ELR (cell line): ENCODE data around the gene UNC50.
A peak's percentile ranks its signal among the peaks of the same experiment; 100 is the strongest.
"Not testable (repeated sequence)": the region's sequence is repeated elsewhere in the genome, so short reads cannot be mapped to it uniquely, and the experiment has no call there.

Experiments used
- DNase-seq: peaks from one replicate; pipeline ENCODE4 v3.0.0-alpha.2; 2015; ENCODE audit warnings: low read depth

UNC50 gene

DNA sequence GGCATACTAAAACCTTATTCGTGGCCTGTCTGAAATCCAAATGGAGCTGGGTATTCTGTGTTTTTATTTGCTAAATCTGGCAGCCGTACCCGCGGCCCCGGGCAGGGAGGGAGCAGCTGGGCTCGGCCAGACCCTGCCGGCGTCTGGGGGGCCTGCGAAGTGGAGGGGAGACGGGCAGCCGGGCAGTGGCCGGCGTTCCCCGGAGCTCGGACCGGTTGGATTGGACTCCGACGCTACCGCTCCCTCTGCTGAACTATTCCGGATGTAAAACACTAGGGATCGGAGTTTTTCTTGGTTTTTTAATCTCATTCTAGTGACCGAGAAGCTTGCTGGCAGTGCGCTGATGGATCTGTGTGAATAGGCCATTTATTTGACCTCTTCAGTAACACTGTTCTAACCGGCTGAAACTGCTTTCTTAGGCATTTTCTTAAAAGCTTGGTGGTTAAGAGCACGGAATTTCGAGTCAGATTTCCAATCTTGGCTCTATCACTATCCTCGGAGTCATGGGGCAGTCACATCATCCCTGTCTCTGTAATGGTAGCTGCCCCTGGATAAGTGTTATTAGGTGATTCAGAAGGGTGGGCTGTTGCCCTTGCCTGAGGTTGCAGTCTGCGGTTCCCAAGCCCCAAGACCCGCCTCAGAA lies 694 bp downstream of the UNC50 start:
- peak; percentile 59 for DNase-seq

DNA sequence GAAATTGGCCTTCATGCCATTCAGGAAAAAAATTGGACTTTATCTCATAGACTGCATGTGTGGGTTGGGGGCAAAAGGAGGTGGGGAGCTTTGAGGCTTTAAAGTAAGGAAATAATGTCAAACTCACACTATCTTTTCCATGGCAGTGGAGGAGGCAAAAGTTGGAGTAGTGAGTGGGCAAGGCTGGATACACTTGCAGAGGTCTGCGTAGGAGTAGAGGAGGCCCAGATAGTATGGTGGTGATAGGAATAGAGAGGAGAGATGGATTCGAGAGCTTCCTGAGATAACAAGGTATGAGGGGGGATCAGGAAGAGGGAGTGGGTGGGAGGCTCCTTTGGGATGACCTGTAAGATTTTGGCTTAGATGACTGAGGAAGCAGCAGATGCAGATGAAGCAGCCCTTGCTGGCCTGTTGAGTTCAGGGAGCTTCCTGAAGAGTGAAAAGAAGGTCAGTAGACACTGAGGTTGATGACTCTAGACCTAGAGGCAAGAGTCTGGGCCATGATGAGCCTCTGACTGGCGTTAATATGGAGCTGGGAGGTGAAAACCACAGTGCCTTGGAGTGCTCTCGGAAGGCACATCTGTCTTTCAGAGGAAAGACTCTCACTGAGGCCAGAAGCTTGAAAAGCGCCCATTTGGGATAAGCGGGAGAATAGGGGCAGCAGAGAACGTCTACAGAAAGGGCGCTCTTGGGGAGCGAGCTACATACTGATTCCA lies 5.8 kb downstream of the UNC50 start:
- DNase-seq, result no peak

DNA sequence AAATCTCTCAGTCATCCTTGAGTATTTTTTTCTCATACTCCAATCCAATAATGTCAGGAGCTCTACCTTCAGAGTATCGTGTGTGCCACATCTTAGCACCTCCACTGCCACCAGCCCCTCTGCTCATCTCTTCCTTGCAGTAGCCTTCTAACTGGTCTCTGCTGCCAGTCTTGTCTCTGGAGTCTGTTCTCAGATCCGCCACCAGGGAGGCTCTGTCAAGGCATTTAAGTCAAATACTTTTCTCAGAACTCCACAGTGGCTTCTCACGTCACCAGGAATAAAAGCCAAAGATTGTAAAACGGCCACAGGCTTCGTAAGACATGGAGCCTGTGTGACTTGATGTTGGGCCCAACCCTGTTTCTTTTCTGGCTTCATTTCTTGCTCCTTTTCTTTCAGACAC lies 7.1 kb downstream of the UNC50 start:
- peak; percentile 17 for DNase-seq

DNA sequence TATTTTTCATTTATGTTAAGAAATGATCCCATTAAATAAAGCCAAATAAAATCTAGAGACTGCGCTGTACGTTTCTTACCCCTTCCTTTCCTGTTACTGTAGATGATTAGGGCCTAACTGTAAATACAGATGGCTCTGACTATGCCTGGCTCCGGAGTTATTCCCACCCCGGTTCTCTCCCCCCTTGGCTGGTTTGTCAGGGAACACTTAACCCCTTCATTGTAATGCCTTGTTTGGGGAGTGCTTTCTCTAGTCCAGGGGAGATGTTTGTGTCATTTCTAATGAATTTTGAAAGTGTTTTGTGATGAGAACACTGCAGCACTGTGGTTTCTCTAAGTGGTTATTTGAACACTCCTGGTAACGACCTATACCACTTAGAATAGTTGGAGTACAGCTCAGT lies 8.8 kb downstream of the UNC50 start:
- no peak for DNase-seq

DNA sequence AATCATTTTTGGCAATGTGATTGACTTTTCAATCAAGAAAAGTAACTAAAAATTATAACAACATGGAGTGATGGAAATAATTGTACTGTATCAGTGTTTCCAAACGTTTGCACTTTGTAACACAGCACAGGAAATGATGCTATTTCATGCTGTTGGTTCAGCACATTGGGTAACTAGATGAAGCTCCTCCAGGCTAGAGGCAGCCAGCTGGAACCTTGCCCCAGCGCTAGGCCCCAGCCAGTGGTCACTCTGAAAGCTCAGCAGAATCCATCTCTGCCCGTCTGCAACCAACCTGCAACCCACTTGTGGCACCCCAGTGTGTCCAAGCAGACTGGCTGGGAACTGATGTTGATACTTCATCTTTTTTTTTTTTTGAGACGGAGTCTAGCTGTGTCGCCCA lies 15.3 kb downstream of the UNC50 start:
- no peak for DNase-seq

DNA sequence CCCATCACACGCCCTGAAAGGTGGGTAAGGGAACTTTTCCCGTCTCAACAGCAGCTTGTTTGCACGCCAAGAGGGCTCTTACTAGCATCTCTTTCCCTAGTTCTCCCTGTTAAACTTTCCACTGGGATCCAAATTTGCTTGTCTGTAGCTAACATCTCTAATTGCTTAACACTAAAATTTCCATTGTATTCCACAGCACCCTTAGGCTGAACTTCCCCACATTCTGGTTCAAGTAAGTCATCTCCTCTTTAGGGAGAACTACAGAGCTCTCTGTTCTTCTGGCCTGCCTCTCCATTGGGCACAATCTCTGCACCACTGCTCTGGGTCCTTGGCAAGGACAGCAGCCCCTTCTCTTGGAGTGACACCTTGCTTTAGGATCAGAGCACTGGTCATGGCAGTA lies 24.0 kb downstream of the UNC50 start:
- no peak for DNase-seq

DNA sequence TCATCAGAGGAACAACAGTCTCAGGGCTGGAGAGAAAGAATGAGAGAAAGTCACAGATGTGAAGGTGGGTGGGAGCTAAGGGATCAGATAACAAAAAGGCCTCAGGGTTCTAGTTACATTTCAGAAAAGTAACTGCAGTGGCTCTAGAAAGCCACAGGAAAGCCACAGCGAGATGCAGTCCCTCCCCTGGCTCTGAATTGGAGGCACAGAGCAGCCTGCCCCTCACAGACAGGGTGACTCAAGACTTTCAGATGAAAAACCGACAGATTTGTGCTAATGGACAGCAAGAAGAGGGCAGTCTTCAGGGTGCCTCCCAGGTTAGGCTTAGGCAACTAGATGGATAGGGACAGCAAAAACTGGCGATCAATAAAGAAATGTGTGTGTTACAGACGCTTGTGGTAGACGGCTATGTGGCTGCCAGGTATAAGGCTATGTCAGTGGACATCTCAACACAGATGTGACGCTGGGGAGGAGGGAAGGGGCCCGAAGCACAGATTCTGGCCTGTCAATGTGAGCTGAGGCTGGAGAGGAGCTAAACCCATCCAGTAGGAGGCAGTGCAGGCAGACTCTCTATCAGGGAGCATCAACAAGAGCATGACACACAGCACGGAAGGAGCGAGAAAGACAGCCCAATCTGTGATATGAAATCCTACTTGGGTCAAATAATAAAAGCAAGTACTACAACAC lies 26.2 kb downstream of the UNC50 start:
- peak; percentile 24 for DNase-seq

DNA sequence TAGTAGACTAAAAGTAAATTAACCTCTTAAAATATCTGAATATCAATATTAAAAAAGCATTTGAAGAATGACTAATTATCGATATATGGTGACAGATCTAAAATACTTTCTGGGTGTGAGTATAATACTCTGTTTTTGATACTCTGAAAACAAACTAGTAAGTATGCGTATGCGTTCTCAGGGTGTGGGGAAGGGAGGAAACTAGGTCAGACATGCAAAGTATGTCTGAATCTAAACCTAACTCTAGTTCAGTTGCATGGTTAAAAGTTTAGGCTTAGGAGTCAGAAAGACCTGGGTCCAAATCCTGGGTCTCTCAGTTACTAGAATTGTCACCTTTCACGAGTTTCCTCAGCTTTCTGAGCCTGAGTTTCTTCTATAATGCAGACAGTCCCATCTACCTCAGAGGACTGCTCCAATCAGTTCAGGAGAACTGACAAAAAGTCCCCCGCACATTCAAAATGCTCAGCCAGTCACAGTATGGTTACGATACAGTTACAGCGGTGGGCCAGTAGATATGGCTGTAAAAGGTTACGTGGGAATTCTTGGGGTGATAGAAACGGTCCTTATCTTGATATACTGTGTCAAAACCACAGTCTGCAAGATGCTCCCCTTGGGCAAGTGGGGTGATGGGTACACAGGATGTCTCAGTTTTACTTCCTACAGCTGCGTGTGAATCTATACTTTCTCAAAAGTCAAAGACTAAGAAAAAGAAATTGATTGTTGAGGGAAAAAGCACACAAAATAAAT lies 29.2 kb downstream of the UNC50 start:
- no peak for DNase-seq

DNA sequence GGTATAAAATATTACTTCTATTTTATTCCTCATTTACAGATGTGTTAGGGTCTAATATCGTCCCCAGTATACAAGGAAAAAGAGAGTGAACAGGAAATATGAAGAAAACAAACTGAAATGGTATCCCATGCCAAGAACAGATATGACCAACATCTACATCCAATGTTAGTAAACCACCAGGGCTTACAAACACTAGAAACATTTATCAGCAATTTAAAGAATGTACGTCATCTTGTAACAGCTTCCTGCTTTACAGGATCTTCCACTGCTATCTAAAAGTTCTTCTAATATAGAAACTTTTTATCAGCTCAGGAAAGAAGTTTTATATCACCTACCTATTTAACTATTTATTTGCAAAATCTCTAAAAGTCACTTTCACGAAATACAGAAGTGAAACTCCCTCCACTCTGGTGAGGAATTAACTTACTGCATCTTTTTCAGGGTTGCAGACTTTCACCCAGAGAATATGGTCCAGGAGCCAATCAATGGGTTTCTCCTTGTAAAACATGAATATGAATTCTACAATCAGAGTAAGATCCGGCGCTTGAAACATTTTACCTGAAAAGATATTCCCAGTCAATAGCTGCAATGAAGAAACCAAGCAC lies 35.2 kb downstream of the UNC50 start:
- DNase-seq, result peak; percentile 39

DNA sequence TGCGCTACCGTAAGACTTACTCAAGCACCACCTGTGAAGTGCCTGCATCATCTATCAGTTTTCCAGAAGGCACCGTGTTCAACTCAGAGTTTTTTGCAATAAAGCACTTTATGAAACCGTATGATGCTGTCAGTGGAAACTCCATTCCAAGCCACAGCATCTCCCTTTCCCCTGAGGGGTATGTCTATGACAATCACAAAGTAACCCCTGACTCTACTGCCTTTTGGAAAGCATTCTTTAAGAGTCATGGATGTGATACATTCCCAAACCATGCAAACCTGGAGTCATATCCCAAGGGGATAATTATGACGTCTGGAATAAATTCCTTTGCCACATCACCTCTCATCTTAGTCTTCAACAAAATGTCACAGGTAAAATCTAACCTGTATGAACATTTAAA lies 39.2 kb downstream of the UNC50 start:
- peak; percentile 71 for DNase-seq

DNA sequence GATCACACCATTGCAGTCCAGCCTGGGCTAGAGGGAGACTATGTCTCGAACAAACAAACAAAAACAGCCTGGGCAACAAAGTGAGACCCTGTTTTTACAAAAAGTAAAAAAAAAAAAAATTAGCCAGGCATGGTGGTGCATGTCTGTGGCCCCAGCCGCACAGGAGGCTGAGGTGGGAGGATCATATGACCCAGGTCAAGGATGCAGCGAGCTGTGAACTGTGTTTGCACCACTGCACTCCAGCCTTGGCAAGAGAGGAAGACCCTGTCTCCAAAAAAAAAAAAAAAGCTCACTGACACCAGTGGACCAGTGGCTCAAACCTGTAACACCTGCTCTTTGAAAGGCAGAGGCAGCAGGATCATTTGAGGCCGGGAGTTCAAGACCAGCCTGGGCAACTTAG lies 40.1 kb downstream of the UNC50 start:
- no peak for DNase-seq

DNA sequence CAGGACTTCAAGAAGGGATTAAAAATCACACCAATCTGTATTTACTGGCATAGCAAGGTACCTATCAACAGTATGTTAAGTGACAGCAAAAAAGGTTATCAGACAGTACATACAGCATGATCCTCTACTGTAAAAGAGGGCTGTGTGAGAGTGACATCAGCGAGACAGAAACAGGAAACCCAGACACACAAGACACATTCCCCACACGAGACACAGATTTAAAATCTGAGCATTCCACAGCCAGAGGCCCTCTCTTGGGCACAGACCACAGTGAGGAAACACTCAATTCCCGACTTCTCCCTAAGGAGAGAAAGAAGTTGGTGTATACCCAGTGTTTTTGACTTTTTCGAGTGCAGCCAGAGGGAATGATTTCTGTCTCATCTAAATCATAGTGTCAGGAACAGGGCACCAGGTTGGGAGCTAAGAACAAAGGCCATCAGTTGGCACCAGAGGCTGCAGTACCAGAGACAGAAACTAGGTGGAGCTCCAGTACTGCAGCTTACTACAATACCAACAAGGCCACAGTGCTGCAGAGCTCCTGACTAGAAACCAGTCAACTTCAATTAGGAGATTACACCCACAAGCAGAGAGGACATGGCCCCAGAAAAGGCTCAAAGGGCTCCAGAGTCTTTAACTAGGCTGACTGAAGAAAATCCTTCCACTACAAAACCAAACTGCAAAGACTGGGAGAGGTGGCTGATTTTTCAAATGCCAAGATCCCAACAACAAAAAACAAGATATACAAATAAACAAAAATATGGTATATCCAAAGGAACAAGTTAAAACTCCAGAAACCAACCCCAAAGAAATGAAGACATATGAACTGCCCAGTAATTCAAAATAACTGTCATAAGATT lies 41.0 kb downstream of the UNC50 start:
- peak; percentile 75 for DNase-seq

DNA sequence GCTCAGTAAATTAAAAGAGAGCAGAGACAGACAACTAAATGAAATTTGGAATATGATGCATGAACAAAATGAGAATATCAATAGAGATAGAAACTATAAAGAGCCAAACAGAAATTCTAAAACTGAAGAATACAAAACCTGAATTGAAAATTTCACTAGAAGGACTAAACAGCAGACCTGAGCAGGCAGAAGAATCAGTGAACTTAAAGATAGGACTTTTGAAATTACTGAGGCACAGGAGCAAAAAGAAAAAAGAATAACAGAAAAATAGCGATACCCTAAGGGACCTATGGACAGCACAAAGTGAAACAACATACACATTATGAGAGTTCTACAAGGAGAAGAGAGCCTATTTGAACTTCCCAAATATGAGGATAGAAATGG lies 41.6 kb downstream of the UNC50 start:
- DNase-seq, result no peak

DNA sequence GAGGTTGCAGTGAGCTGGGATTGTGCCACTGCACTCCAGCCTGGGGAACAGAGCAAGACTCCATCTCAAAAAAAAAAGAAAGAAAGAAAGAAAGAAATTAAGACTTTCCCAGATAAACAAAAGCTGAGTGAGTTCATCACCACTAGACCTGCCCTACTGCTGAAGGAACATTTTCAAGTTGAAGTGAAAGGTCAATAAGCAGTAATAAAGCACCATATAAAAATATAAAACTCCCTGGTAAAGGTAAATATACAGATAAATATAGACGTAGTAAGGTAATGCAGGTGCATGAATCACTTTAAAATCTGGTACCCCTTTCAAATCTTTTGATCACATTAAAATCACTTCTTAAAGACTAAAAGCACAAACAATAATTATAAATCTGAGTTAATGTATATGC lies 42.6 kb downstream of the UNC50 start:
- no peak for DNase-seq

DNA sequence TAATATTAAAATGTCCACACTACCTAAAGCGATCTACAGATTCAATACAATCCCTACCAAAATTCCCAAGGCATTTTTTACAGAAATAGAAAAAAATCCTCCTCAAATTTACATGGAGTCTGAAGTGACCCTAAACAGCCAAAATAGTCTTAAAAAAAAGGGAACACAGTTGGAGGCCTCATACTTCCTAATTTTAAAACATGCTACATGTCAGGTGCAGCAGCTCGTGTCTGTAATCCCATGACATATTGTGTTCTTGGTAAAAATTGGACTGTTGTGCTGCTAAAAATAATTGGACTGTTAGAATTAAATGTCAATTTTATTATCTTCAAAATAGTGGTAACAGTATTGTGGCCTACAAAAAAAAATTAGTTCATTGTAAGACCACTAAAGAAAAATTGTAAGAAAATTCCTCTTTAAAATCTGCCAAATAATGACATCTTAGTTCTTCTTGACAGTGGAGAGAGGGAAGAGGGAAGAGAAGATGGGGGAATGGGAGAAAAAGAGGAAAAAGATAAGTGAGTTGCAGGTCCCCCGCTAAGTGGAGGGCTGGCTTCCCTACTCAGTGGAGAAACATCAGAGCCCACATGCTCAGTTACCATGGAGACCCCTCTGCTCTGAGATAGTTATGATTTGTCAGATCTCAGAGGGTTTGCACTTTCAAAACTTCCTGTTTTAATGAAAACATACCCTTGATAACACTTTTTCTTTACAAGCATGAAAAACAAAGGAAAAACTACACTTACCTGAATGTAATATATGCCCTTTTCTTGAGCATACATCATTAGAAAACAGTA lies 46.5 kb downstream of the UNC50 start:
- DNase-seq, result no peak

DNA sequence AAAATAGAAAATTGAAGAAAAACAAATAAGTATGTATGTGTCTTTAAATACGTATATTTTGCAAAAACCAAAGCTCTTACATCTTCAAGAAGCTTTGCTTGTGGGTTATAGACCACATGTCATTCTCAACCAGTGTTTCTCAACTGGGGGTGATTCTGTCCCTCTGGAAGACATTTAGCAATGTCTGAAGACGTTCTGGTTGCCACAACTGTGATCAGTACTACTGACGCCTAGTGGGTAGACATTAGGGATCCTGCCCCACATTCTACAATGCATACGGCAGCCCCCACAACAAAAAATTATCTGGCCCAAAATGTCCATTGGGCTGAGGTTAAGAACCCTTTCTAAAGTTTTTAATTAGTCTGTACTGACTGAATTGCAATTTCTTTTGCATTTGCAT lies 48.4 kb downstream of the UNC50 start:
- DNase-seq, result no peak

DNA sequence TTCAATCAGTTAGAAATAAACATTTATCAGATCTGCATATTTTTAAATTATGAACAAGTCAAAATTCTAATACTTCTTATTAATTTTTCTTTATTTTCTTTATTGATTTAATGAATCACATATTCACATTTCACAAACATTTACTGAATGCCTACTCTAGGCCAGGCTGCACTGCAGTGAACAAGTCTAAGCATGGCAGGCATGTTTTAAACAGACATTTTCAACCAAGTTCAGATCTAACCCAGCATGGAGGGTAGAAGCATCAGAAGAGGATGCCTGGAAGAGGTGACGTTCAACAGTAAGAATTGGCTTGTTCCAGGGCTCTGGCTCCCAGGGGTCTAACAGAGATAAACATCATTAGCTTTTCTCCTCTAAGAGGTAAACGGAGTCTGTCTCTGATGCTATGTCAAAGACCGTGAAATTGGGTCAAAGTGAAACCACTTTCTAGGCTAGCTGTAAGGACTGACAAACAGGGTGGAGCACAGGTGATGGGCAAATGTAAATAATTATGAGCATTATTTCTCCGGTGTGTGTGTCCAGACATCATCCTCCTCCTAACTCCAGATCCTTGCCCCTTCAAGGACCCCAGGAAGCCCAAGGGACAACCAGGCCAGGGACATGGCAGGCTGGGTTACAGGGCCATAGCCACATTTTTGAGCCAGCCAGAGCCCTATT lies 50.6 kb downstream of the UNC50 start:
- DNase-seq, result no peak

DNA sequence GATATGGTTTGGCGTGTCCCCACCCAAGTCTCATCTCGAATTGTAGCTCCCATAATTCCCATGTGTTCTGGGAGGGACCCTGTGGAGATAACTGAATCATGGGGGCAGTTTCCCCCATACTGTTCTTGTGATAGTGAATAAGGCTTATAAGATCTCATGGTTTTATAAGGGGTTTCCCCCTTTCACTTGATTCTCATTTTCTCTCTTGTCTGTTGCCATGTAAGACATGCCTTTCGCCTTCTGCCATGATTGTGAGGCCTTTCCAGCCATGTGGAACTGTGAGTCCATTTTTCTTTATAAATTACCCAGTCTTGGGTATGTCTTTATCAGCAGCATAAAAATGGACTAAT lies 51.1 kb downstream of the UNC50 start:
- not testable (repeated sequence) for DNase-seq

DNA sequence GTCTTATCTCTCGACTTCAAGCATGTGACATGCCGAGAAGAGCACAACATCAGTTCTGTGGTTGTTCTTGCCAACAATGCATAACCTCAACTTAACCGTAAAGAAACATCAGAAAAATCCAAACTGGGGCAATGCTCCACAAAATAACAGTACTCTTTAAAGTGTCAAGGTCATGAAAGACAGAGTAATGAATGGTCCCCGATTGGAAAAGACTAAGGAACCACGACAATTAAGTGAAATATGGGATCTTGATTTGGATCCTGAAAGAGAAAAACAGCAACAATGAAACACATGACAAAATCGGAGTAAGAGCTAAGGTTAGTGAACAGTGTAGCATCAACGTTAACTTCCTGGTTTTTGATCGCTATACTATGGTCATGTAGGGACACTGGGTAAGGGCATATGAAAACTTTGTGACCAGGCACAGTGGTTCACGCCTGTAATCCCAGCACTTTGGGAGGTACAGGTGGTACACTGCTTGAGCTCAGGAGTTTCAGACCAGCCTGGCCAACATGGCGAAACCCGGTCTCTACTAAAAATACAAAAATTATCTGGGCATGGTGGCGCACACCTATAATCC lies 55.2 kb downstream of the UNC50 start:
- DNase-seq, result no peak

DNA sequence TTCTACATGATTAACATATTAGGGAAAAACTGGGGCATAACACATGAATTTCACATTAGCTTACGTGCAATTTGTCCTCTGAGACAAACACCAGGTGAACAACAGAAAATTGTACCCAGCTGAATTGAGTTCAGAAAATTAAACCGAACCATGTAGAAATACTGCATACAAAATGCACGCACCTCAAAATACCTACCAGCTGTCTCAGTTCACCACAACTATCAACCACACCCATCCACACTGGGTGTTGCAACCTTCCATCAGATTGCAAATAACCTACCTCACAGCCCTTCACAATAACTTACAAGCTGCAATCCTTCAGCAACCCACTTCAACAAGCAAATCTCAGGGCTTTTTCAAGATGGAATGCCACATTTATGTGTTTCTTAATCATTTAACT lies 55.9 kb downstream of the UNC50 start:
- DNase-seq, result peak; percentile 2
